Inflammatory macrophage treated with lipopolysaccharide for 4 hours (primary cell): ENCODE measurements around the gene COL20A1.
"Not testable (repeated sequence)": the region's sequence is repeated elsewhere in the genome, so short reads cannot be mapped to it uniquely, and the experiment has no call there.

ENCODE experiments used
- DNase-seq: peaks from one replicate; pipeline ENCODE4 v3.0.0-alpha.2; 2020

Gene COL20A1

DNA sequence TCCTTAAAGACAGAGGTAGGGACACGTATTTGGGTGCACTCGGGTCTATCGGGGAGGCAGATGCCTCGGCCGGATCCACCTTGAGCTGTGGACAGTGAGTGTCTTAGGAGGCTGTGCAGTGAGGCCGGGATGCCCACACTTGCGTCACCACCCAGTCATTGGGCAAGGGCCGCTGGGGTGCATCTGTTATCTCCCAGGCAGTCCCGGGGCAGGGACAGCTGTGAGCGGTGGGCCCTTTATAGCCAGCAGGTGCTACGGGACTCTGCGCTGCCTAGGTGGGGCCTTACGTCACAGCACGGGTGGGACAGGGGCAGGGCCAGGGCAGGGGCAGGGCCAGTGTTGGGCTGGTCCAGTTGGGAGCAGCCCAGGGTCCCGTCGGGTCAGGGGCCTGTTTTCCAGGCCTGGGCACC is 689 bp upstream of the COL20A1 start:
- DNase-seq = peak; percentile 18

DNA sequence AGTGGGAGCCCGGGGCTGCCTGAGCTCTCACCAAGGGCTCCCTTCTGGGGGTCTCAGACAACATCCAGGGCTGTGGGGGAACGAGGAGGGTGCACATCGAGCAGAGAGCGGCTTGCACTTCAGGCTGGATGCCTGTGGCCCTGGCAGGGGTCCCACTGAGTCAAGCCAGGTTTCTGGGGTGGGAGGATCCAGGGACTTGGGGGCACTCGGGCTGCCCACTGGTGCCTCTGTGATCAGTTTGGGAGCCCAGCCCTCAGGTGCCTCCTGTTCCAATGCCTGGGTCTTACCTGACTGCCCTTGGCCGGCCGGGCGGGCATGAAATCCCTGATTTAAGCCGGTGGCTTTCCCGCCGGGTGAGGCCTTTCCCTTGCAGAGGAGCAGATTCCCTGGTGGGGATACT is 470 bp downstream of the COL20A1 start:
- no peak for DNase-seq

DNA sequence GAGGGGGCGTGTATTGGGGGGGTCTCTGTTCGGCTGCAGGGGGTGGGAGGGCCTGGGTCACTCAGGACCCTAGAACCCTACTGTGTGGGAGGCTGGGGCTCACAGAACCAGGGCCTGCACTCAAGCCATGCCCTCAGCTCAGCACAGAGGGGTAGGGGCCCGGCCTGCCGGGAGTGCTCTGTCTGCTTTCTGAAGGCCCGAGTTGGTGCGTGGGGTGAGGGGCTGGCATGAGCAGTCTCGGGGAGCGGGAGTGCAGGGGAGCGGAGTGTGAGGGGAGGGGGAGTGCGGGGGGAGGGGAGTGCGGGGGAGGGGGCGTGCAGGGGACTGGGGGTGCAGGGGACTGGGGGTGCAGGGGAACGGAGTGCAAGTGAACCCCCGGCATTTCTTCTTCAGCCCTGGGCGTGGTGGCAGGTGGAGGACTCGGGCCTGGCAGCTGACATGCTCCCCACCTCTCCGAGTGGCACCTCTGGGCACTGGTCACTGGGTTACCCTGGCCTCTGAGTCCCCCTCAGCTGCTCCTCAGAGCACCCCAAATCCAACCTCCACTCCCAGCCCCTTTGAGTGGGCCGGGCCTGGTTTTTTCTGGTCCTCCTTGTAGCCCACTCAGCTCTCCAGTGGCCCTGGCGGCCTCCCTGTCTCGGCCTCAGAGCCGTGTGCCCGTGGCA is 1.0 kb downstream of the COL20A1 start:
- DNase-seq = no peak

DNA sequence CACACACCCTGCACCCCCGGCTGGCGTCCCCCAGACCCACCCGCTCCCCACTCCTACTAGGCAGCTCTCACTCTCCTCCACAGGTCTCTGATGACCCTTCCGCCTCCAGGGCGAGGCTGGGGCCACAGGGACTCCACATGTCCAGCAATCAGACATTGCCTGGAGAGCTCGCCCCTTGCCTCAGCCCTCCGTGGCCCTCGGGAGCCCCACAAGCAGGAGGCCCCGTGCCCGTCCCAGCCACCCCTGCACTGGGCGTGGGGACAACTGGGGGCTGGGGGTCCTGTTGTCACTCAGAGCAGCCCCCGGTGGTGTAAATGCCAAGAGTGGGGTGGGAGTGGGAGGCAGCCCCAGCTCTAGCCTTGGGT is 1.5 kb downstream of the COL20A1 start:
- no peak for DNase-seq

DNA sequence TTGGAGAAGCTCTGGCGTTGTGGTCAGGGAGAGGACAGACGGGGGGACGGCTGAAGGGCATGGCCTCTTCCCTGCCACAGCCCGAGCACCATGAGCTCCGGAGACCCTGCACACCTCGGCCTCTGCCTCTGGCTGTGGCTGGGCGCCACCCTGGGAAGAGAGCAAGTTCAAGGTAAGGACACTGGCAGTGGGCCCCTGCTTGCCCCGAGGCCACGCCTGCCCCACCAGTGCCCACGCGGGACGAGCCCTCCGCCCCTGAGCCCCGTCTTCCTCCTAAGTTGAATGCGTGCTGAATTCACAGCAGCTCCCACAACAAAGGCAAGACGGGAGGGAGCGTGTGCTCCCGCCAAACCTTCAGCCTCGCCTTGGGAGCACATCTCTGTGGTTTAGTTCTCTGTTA is 2.0 kb downstream of the COL20A1 start:
- DNase-seq = no peak

DNA sequence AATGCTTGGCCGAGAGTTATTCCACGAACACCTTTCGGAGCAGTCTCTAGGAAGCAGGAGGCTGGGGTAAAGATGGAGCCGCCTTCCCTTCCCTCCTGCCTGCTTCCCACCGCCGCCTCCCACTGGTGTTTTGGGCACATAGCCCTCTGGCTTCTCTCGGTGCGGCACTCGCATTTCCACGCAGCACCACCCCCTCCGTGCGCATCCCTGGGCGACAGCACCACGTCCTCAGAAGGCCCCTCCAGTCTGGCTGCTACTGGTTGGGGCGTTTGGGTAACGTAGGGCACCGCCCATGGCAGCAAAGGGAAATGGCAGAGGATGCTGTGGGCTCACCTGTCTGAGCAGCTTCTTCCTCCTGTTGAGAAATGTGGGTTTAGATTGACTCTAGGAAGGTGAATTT is 2.4 kb downstream of the COL20A1 start:
- no peak for DNase-seq

DNA sequence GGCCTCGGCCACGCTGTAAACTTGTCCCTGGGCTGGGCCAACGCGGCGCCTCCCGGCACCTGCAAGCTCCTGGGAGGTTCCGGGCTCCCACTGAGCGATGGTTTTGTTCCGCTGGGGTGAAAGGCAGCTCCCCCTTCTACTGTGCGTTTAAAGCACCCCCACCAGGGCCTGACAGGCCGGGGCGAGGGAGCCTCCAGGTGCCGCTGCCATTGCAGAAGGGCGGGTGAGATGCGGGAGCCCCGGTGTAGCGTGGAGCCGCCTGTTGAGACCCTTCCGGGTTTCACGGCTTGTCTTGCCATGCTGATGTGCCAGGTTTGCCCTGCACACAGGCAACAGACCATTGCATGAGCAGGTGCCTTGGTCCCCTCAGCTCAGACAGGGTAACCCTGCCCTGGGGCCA is 2.9 kb downstream of the COL20A1 start:
- no peak for DNase-seq

DNA sequence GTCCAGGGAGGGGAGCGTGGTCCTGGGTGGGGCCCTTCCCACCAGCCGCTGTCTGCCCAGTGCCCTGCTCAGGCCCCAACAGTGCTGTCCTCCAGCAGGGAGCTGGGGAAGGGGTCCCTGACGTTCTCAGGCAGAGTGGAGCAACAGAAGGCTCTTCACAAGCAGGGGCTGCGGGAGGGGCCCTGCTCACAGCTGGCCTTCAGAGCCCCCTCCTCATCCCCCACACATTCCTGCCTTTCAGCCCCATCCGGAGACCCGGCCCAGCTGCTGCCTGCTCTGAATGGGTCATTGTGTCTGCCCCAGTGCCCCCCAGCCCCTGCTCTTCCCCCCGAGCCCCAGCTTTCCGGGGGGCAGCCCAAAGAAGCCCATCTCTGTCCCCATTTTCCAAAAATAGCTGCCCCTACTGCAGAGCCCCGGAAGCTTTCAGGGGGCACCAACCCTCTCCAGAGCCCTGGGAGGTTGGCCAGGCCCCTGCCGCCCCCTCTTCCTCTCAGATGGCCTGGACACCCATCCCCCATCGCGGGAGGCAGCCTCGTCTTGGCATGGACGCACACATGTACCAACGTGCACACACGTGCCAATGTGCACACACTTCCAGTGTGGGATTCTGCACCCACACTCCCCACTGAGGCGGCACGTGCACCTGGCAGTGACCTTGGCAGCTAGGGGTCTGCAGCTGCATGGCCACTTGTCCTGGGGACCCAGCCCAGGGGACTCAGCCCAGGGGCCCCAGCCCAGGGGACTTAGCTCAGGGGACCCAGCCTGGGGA is 3.7 kb downstream of the COL20A1 start:
- no peak for DNase-seq

DNA sequence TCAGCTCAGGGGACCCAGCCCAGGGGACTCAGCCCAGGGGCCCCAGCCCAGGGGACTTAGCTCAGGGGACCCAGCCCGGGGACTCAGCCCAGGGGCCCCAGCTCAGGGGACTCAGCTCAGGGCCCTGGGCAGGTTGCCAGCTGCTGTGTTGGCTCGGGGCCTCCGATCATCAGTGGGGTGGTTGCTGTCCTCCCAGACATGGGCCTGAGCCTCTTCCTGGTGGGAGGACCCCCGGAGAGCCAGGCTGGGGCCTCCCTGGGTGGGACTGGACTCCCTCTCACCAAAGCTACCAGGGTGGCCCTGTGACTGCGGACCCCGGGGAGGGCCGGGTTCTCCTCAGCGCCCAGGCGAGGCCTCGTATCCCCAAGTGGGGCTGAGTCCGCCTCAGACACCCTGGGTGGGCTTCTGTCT is 4.4 kb downstream of the COL20A1 start:
- DNase-seq = no peak

DNA sequence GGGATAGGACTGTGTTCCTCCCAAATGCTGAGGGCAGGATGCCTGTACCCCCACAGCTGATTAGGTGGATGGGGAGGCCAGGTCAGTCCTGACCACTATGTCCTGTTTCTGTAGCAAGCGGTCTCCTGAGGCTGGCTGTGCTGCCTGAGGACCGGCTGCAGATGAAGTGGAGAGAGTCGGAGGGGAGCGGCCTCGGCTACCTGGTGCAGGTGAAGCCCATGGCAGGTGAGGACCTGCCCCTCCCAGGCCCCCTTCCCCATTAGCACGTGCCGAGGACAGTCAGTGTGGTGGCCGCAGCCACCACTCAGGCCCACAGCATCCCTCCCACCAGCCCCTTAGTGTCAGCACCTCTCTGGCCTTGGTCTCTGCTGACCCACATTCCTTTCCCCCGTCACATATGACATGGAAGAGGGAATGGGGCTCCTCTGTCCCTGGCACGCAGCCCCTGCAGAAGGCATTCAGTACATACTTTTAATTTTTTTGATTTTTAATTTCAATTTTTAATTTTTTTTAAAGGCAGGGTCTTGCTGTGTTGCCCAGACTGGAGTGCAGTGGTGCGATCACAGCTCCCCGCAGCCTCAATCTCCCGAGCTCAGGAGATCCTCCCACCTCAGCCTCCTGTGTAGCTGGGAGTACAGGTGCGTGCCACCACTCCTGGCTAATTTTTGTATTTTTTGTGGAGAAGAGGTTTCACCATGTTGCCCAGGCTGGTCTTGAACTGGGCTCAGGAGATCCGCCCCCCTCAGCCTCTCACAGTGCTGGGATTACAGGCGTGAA is 5.0 kb downstream of the COL20A1 start:
- no peak for DNase-seq

DNA sequence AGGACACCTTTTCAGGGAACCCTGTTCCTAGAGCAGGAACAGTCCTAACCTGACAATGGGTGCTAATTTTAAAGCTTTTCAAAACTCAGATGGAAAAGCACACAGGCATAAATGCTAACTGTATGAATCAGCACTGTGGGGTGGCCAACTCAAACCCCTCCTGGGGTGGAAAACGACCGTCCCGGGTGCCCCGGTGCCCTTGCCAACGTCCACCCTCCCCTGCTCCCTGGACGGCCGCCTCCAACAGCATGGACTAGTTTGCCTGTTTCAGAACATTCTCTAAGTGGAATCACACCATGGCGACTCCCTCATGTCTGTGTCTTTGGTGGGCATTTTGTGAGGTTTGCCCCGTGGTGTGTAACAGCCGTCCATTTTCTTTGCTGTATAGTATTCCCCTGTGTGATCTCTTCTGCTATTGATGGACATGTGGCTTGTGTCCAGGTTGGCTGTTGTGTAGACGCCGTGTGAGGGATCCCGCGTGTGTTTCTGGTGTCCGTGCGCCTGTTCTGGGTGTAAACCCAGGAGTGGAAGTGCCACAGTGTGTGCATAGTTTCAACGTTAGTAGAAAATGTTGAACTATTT is 5.8 kb downstream of the COL20A1 start:
- DNase-seq = no peak

DNA sequence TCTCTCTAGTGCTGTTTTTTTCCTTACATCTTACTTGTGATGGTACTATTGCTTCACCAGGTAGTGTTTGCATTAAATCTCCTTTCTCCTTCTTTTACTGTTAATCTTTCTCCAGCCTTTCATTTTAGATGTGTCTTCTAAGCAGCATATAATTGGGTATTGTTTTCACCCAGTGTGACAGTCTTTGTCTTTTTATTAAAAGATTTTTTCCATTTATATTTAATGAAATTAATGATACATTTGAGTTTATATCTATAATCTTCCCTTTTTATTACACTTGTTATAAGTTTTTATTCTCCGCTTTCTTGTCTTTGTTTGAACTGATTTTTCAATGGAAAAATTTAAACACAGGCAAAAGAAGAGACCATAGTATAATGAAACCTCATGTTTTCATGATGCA is 8.7 kb downstream of the COL20A1 start:
- no peak for DNase-seq

DNA sequence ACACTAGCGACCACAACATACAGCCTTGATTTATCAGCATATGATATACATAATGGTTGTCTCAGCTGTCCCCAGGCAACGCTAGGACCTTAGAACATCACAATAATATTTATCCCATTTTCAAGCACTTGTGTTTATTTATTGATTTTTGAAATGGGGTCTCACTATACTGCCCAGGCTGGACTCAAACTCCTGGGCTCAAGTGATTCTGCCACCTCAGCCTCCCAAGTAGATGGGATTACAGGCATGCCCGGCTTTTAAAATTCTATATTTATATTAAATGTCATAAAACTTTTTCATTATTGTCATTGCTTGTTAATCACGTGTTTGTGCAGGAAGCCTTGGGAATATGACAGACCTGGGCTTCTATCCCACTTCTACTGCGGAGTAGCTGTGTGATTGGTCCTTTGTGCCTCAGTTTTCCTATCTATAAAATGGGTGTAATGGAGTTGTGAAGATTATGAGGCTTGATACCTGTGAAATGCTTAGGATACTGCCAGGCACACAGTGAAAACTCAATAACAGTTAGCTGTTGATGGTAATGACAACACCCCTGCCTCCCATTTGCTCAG is 10.2 kb downstream of the COL20A1 start:
- no peak for DNase-seq

DNA sequence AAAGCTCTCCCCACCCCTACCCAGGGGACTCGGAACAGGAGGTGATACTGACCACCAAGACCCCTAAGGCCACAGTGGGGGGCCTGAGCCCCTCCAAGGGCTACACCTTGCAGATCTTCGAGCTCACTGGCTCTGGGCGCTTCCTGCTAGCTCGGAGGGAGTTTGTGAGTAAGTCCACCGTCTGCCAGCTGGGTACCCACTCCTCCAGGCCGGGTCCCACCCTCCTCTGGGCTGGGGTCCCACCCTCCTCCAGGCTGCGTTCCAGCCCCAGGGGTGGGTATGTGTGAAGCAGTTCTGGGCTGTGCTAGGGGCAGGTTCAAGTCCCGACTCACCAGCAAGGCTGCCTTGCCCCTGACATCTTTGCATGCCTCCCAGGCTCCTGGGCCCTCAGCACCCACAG is 12.4 kb downstream of the COL20A1 start:
- no peak for DNase-seq

DNA sequence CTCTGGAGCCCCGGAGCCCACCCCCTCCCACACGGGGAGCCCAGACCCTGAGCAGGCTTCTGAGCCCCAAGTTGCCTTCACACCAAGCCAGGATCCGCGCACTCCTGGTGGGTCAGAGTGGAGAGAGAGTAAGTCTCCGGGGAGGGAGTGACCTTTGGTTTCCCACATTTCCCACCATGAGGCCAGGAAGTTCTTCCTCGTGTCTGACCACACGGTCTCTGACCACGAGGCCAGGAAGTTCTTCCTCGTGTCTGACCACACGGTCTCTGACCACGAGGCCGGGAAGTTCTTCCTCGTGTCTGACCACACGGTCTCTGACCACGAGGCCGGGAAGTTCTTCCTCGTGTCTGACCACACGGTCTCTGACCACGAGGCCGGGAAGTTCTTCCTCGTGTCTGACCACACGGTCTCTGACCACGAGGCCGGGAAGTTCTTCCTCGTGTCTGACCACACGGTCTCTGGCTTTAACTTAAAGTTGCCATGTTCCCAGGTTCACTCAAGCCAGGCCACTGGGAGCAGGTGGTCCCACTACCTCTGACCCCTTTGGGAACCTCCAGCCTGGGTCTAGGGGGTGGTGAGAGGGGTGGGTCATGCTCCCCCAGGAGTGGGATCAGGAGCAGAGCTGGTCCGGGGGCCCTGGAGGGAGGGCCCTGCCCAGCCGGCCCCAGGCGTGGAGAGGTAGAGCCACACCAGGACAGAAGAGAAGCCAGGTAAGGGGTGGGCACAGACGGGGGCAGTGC is 13.1 kb downstream of the COL20A1 start:
- not testable (repeated sequence) for DNase-seq

DNA sequence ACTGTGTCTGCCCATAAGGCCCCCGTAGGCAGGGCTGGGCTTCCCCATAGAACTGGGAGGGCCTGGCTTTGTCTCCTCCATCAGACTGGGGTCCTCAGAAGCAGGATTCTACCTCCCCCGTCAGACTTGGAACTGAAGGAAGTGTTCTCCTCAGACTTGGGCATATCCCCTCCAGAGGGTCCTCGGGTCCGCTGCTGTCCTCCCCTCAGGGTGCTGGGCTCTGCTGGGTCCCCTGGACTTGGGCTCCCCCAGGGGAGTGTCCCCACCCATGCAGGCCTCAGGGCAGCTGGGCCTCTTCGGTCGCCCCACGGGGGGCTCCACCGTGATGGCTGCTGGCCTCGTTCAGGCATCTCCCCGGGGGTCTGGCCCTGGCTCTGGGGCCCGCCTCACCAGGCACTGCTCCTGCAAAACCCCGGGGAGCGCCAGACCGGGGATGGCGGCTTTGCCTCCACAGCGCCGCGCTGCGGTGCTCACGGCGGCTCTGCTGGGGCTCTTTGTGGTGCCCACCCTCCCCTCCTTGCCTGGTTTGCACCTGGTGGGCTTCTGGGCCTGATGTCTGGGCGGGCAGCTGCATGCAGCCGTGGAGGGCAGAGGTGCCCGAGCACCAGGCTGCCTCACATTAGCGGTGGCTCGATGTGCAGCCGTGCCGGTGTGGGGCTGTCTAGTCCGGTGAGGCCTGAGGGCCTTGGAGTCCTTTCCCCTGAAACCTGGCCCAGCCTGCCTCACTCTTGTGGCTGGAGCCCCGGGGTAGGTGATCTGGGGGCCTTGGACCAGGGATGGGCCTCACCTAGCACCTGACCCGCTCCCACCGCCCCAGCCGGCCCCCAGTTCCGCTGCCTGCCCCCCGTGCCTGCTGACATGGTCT is 13.9 kb downstream of the COL20A1 start:
- no peak for DNase-seq

DNA sequence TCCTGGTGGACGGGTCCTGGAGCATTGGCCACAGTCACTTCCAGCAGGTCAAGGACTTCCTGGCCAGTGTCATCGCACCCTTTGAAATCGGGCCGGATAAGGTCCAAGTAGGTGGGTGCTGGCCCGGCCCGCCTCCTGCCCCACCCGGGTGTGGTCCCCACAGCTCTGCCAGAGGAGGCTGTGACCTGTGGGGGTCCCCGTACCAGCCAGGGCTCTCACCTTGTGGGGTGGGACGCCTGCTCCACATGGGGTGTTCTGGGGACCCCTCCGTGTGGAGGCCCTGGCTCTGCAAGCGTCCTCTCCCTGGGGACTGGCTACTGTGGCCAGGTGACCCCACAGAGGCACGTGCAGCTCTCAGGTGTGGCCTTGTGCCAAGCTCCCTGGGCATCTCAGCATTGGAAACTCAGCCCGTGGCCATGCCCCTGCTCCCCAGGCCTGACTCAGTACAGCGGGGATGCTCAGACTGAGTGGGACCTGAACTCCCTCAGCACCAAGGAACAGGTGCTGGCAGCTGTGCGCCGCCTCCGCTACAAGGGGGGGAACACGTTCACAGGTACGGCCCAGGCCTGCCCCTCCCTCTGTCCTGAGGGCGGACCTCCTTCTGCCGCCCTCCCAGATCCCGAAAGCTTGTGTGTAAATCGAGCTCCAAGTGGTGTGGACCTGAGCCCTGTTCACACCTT is 14.7 kb downstream of the COL20A1 start:
- DNase-seq = no peak

DNA sequence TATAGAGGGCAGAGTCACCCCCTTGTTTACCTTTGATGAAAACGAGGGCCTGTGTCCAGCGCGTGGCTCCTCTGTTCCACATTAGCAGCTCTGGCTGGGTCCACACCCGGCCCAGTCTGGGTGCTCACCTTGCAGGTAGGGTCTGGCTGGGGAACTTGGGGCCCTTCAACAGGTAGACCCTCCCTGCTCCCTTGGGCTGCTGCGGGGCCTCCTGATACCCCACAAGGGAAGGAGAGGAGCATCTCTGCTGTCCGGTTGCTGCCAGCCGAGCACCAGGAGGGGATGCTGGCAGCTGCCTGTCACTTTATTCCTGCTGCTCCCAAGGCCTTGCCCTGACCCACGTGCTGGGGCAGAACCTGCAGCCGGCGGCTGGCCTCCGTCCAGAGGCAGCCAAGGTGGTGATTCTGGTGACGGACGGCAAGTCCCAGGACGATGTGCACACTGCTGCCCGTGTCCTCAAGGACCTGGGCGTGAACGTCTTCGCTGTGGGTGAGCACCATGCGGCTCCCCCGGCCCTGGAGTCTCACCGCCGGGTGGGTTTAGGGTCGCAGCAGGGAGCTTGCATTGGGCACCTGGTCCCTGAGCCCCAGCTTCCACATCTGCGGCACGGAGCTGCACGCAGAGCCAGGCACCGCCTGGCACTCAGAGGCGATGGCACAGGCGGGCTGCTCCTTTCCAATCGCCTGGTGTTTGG is 15.4 kb downstream of the COL20A1 start:
- no peak for DNase-seq

DNA sequence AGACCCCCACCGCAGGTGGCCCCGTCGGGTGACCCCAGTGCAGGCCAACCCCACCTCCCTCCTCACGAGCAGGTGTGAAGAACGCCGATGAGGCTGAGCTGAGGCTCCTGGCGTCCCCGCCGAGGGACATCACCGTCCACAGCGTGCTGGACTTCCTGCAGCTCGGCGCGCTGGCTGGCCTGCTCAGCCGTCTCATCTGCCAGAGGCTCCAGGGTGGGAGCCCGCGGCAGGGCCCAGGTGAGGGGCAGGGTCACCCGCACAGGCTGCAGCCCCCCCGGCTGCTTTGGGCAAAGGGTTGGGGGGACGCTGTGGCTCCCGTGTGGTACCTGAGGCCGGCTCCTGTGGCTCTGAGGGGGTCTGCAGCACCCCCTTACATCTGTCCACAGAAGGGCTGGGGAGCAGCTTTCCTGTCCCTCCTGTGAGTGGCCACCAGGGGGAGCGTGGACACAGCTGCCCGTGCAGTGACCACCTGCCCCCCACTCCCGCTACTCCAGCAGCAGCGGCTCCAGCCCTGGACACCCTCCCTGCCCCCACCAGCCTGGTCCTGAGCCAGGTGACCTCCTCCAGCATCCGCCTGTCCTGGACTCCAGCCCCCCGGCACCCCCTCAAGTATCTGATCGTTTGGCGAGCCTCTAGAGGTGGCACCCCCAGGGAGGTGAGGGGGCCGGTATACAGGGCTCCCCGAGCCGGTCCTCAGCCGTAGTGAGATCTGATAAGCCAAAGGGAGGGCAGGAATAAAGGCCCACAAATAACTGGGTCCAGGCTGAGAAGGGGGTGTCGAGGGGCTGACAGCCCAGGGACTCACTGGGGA is 16.5 kb downstream of the COL20A1 start:
- DNase-seq = peak; percentile 15
